Uterus (tissue), 4 donors: ENCODE data around the gene KLHDC7A. TPM values are rescaled to one million over a fixed set of nuclear protein-coding genes. Genes with fewer than 3 reads are reported as not detected.

Source experiments
- DNase-seq, 2 donors: peaks; one replicate each; pipeline ENCODE4 v3.0.0-alpha.2; 2019 to 2020
- H3K27ac ChIP-seq, 2 donors: fragments of 200-600 bp; sonication (generic); 1 replicate in 1 of 2; 2 replicates in 1 of 2; pipeline ENCODE4 v1.5.1; 2016 to 2018
- H3K27me3 ChIP-seq, 2 donors: fragments of 200-600 bp; sonication (generic); one replicate each; pipeline ENCODE4 v1.5.1; 2018 to 2019; ENCODE audit warnings: control low read depth in 1 of 2
- H3K36me3 ChIP-seq, 2 donors: fragments of 200-600 bp; sonication (generic); one replicate each; pipeline ENCODE4 v1.5.1; 2019; ENCODE audit warnings: control low read depth in 1 of 2
- H3K4me1 ChIP-seq, 2 donors: fragments of 200-600 bp; sonication (generic); one replicate each; pipeline ENCODE4 v1.5.1; 2018 to 2019; ENCODE audit warnings: control low read depth in 1 of 2
- H3K4me3 ChIP-seq, 2 donors: fragments of 200-600 bp; sonication (generic); 1 replicate in 1 of 2; 2 replicates in 1 of 2; pipeline ENCODE4 v1.5.1; 2018 to 2019; ENCODE audit warnings: mild to moderate bottlenecking in 1 of 2
- H3K9me3 ChIP-seq, 2 donors: fragments of 200-600 bp; sonication (generic); one replicate each; pipeline ENCODE4 v1.5.1; 2019; ENCODE audit warnings: control low read depth in 1 of 2
- POLR2A ChIP-seq, 2 donors: fragments of 450-650 bp; IDR thresholded peaks; one replicate each; pipeline ENCODE4 v1.6.1; 2016; ENCODE audit warnings: antibody characterized with exemption in 2 of 2, mild to moderate bottlenecking in 1 of 2, moderate library complexity in 1 of 2
- intact Hi-C: fragments of 100-400 bp; cut with DNase I; formaldehyde crosslinking; loops from one replicate; pipeline ENCODE4 v1.15.1; 2023; ENCODE audit warnings: low total_unique reads
- total RNA-seq, 4 donors: library from RNA; depleted of rRNA in 3 of 4; stranded (reverse); fragments of >200 nt in 3 of 4; gene quantifications; one replicate each; pipeline versions ENCODE4 v1.1.0 to v1.2.4, GENCODE V29; 2014 to 2023
- TF ChIP-seq, protein P1 (sequence below), 4 experiments: fragments of 200-600 bp in 2 of 4; fragments of 450-650 bp in 2 of 4; sonication (generic) in 2 of 4; IDR thresholded peaks; one replicate each; pipeline ENCODE4 v1.5.1; 2016 to 2019; ENCODE audit warnings: antibody characterized with exemption in 4 of 4, mild to moderate bottlenecking in 2 of 4, moderate library complexity in 1 of 4
- donor health status: DM: yes; HTN: yes; CAD: no.

Gene KLHDC7A
- total RNA-seq, 4 donors from 2014 or later, result under 0.01 to 1.4 TPM; not detected in 2

DNA sequence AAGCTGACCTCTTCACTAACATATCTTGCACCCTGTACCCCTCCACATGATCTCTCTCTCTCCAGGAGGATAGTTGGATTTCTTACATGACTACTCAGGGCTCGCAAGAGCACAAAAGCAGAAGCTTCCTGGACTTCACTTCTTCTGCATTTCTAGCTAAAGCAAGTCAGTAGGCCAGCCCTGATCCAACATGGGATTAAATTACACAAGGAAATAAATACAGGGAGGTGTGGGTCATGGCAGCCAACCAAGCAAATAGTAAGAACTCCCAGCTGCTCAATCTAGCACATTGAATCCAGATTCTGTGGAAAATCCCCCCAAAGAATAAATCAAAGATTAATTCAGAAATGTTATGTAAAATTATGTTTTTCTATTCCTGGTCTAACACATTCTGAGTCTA lies 33.3 kb downstream of the KLHDC7A start:
- intact Hi-C loops, result no loop called here
- TF ChIP-seq POLR2A (IDR thresholded peaks at IDR 0.05), result no peak
- TF ChIP-seq, protein P1, sequence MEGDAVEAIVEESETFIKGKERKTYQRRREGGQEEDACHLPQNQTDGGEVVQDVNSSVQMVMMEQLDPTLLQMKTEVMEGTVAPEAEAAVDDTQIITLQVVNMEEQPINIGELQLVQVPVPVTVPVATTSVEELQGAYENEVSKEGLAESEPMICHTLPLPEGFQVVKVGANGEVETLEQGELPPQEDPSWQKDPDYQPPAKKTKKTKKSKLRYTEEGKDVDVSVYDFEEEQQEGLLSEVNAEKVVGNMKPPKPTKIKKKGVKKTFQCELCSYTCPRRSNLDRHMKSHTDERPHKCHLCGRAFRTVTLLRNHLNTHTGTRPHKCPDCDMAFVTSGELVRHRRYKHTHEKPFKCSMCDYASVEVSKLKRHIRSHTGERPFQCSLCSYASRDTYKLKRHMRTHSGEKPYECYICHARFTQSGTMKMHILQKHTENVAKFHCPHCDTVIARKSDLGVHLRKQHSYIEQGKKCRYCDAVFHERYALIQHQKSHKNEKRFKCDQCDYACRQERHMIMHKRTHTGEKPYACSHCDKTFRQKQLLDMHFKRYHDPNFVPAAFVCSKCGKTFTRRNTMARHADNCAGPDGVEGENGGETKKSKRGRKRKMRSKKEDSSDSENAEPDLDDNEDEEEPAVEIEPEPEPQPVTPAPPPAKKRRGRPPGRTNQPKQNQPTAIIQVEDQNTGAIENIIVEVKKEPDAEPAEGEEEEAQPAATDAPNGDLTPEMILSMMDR (IDR thresholded peaks at IDR 0.05), result no peak
- Histone ChIP-seq H3K4me3 (no peak overlapping the region), H3K27ac (no peak overlapping the region), H3K4me1 (no peaks in the 10 kb centered on the region), H3K36me3 (no peaks in the 10 kb centered on the region), H3K9me3 (peaks cover 0 to 21% of the 10 kb centered on the region in 2 donors), H3K27me3 (no peaks in the 10 kb centered on the region)
- DNase-seq, result no peak

DNA sequence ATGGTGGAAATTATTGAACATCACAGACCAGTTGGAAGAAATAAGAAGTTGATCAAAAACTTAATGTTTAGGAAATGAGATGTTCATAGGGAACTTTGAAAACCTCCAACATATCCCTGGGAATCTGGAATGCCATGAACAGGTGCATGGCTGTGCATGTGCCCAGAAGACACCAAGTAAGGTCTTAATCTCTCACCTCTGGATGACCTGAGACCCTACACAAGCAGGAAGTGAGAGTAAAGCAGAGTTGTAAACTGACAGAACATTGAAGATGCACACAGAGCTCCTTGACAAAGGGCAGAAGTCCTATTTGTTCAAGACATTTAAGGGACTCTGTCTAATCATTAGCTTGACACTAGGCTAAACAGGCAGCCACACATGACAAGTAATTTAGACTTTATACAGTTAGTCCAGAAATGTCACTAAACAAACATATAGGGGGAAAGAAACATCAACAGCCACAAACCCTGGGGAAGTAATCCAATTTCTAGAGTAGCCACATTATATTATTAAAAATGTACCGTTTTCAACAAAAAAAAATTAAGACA lies 34.5 kb downstream of the KLHDC7A start:
- Histone ChIP-seq H3K36me3 (no peaks in the 10 kb centered on the region), H3K4me1 (no peaks in the 10 kb centered on the region), H3K9me3 (peaks cover 0 to 21% of the 10 kb centered on the region in 2 donors), H3K27me3 (no peaks in the 10 kb centered on the region), H3K4me3 (no peak overlapping the region), H3K27ac (no peak overlapping the region)
- intact Hi-C loops, result no loop called here
- no peak for DNase-seq
- no peak for TF ChIP-seq POLR2A (IDR thresholded peaks at IDR 0.05)
- TF ChIP-seq, protein P1 (IDR thresholded peaks at IDR 0.05), result no peak

DNA sequence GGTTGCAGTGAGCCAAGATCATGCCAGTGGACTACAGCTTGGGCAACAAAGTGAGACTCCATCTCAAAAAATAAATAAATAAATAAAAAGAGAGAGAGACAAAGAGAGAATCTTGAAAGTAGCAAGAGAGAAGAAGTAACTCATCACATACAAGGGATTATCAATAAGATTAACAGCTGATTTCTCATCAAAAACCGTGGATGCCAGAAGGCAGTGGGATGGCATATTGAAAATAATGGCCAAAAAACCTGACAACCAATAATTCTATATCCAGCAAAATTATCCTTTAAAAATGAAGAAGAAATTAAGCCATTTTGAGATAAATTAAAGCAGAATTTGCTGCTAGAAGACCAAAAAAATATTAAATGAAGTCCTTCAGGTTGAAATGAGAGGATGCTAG lies 35.7 kb downstream of the KLHDC7A start:
- no peak overlapping the region for H3K27ac ChIP-seq
- intact Hi-C loops, result no loop called here
- H3K9me3 ChIP-seq, result peaks cover 0 to 21% of the 10 kb centered on the region in 2 donors
- no peak for DNase-seq
- TF ChIP-seq, protein P1 (IDR thresholded peaks at IDR 0.05), result no peak
- no peak for TF ChIP-seq POLR2A (IDR thresholded peaks at IDR 0.05)
- no peak overlapping the region for H3K4me3 ChIP-seq
- no peaks in the 10 kb centered on the region for H3K4me1 ChIP-seq
- no peaks in the 10 kb centered on the region for H3K27me3 ChIP-seq
- no peaks in the 10 kb centered on the region for H3K36me3 ChIP-seq

DNA sequence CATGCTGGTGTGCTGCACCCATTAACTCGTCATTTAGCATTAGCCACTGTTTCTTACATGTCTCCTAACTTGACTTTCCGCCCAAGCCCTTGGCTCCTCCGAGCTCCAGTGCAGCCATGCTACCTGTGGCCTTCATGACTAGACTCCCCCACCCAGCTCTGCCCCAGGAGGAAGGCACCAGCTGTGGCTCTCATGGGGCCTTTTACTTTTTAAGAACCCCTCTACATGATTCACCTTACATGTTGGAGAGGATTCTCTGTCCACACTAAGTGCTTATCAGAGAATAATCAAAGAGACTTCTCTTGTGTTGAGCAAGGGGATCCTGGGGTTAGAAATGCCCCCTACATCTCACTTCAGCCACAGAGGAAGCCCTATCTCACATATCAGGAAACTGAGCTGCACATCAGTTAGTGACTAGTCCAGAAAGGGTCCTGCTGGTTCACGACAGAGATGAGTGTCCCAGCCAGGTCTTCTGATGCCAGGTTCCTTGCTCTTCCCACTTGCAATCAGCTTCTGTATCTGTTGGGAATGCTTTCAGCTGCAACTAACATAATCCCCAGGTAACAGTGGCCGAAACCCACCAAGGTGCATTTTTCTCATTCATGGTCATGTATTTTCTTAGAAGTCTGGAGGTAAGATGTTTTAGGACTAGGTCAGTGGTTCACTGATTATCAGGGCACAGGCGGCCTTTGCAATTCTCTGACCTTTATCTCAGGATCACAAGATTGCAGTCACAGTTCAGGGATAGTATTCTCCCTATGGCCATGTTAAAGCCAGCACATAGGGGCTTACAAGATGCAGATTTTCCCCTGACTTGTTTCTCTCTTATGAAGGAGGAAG lies 45.9 kb downstream of the KLHDC7A start:
- Histone ChIP-seq H3K4me1 (no peaks in the 10 kb centered on the region), H3K27ac (no peak overlapping the region), H3K27me3 (no peaks in the 10 kb centered on the region), H3K4me3 (no peak overlapping the region), H3K36me3 (no peaks in the 10 kb centered on the region), H3K9me3 (no peaks in the 10 kb centered on the region)
- DNase-seq, result no peak
- no peak for TF ChIP-seq POLR2A (IDR thresholded peaks at IDR 0.05)
- TF ChIP-seq, protein P1 (IDR thresholded peaks at IDR 0.05), result no peak
- intact Hi-C loops, result no loop called here

DNA sequence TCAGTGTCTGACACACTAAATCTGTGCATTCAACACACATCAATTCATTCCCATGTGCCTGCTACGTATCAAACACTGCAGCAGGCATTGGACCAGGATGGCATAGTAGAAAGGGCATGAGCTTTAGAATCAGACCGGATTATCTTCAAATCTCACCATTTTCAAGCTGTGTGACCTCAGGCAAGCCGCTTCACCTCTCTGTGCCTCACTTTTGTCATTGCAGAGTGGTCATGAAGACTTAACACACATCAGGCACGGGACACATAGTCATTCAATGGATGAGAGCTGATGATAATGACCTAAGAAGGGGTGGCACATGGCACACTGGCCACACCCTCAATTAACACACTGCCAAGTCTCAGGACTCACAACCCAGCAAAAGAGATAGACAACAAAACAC lies 46.8 kb downstream of the KLHDC7A start:
- Histone ChIP-seq H3K4me1 (no peaks in the 10 kb centered on the region), H3K27me3 (no peaks in the 10 kb centered on the region), H3K27ac (no peak overlapping the region), H3K36me3 (no peaks in the 10 kb centered on the region), H3K4me3 (no peak overlapping the region), H3K9me3 (no peaks in the 10 kb centered on the region)
- TF ChIP-seq POLR2A (IDR thresholded peaks at IDR 0.05), result no peak
- TF ChIP-seq, protein P1 (IDR thresholded peaks at IDR 0.05), result no peak
- intact Hi-C loops, result no loop called here
- DNase-seq, result no peak
